Coronary artery (tissue), 2 donors: Measurements from ENCODE around the gene DSN1.

ENCODE experiments used
- DNase-seq: peaks from one replicate; pipeline ENCODE4 v3.0.0-alpha.2; 2017; ENCODE audit warnings: low spot score
- H3K27ac ChIP-seq, 2 donors: fragments of 200-600 bp; sonication (generic); one replicate each; pipeline ENCODE4 v1.5.1; 2016 to 2019
- H3K4me3 ChIP-seq: fragments of 200-600 bp; sonication (generic); 2 replicates; pipeline ENCODE4 v1.5.1; 2016; ENCODE audit warnings: mild to moderate bottlenecking, moderate library complexity
- CTCF ChIP-seq: fragments of 200-600 bp; sonication (generic); IDR thresholded peaks from one replicate; pipeline ENCODE4 v1.5.1; 2019; ENCODE audit warnings: antibody characterized with exemption

Gene DSN1

GRCh38 chr20:36818861-36819260, 45.3 kb upstream of the DSN1 start:
- Histone ChIP-seq H3K4me3 (no peak overlapping the region), H3K27ac (peak overlapping the region in 1 of 2 donors; percentile 56)
- no peak for DNase-seq
- no peak for TF ChIP-seq CTCF

- Histone ChIP-seq H3K4me3 (no peak overlapping the region), H3K27ac (no peak overlapping the region)
- no peak for DNase-seq
- TF ChIP-seq CTCF = no peak
Measured at GRCh38 chr20:36818185-36818584, 44.6 kb upstream of the DSN1 start.

GRCh38 chr20:36817496-36817895, 43.9 kb upstream of the DSN1 start:
- no peak for TF ChIP-seq CTCF
- H3K27ac ChIP-seq = no peak overlapping the region
- H3K4me3 ChIP-seq = no peak overlapping the region
- DNase-seq = no peak

- no peak overlapping the region for H3K27ac ChIP-seq
- no peak for TF ChIP-seq CTCF
- H3K4me3 ChIP-seq = no peak overlapping the region
- DNase-seq = no peak
Measured at GRCh38 chr20:36815454-36816091, 42.0 kb upstream of the DSN1 start.

GRCh38 chr20:36812594-36813463, 39.3 kb upstream of the DSN1 start:
- Histone ChIP-seq H3K4me3 (no peak overlapping the region), H3K27ac (no peak overlapping the region)
- no peak for TF ChIP-seq CTCF
- DNase-seq = no peak

GRCh38 chr20:36808317-36809257, 35.0 kb upstream of the DSN1 start:
- DNase-seq = no peak
- H3K4me3 ChIP-seq = no peak overlapping the region
- peak overlapping the region in 1 of 2 donors; percentile 15 for H3K27ac ChIP-seq
- TF ChIP-seq CTCF = peak; percentile 65
